Pancreas (tissue), 10 donors: ENCODE results near the gene SEMA7A. TPM values are rescaled to one million over a fixed set of nuclear protein-coding genes. Genes with fewer than 3 reads are reported as not detected.

Experiments used
- ATAC-seq, 4 donors: fragments of 200-7000 bp; cut with Tn5 transposase; one replicate each; pipeline versions ENCODE4 v1.8.0 to v1.9.1; 2020; ENCODE audit warnings: mild to moderate bottlenecking in 4 of 4, moderate library complexity in 4 of 4
- DNase-seq, 6 donors: peaks; one replicate each; pipeline ENCODE4 v3.0.0-alpha.2; 2020
- FAIRE-seq: peaks from 2 replicates; lab custom pipeline; 2012; peaks lifted over from hg19 to GRCh38; lab: Jason Lieb, UNC
- H3K27ac ChIP-seq, 4 donors: fragments of 200-600 bp; sonication (generic); 1 replicate in 3 of 4; 2 replicates in 1 of 4; pipeline versions ENCODE4 v1.5.0 to v1.8.0; 2020
- H3K27me3 ChIP-seq, 4 donors: fragments of 200-600 bp; one replicate each; pipeline ENCODE4 v1.8.0; 2021
- H3K36me3 ChIP-seq, 3 donors: fragments of 200-600 bp; sonication (generic) in 1 of 3; one replicate each; pipeline versions ENCODE4 v1.5.0 to v1.8.0; 2020 to 2021
- H3K4me1 ChIP-seq, 3 donors: fragments of 200-600 bp; one replicate each; pipeline ENCODE4 v1.8.0; 2021
- H3K4me3 ChIP-seq, 4 donors: fragments of 200-600 bp; sonication (generic) in 2 of 4; one replicate each; pipeline versions ENCODE4 v1.5.0 to v1.8.0; 2020 to 2021
- H3K9me3 ChIP-seq, 4 donors: fragments of 200-600 bp; one replicate each; pipeline ENCODE4 v1.8.0; 2021
- CTCF ChIP-seq, 4 donors: fragments of 200-600 bp; sonication (generic) in 3 of 4; IDR thresholded peaks; one replicate each; pipeline versions ENCODE4 v1.5.0 to v1.8.0; 2021; ENCODE audit warnings: antibody characterized with exemption in 4 of 4
- WGBS, 2 donors: extraction: QIAGEN DNeasy Blood & Tissue Kit; methylation state at CpG; one replicate each; pipeline ENCODE4 v1.1.7; 2013; 5-methylcytosine and 5-hydroxymethylcytosine counted together
- intact Hi-C, 3 donors: fragments of 100-400 bp; cut with DNase I; formaldehyde crosslinking; loops; one replicate each; pipeline versions ENCODE4 v1.11.1 to v1.14.2; 2022
- polyA plus RNA-seq, 2 donors: library from polyadenylated mRNA; stranded (reverse); fragments of 200-250 nt; gene quantifications; one replicate each; pipeline ENCODE4 v1.2.3, GENCODE V29; 2013
- total RNA-seq, 6 donors: library from RNA; stranded (reverse); fragmentation: NEBNext Ultra II Directional in 4 of 6; extraction: Animal tissue kit (Norgen Biotek cat#: 25700) in 4 of 6; gene quantifications; one replicate each; pipeline versions ENCODE4 v1.2.1 to v1.2.4, GENCODE V29; 2021 to 2023
- donor health status: healthy with polysubstance abuse.
- donor health status: DM: no; HTN: no; CAD: no; lungs with moderate emphysema.
- donor health status: DM: no; HTN: no; CAD: no.
- donor health status: control.
- donor health status: control.
- donor health status: Bipolar disorder and iron deficiency.
- donor health status: DM: yes; HTN: yes; CAD: no.
- donor health status: DM: no; HTN: no; CAD: no.
- donor health status: DM: no; HTN: no; CAD: no.
- donor health status: DM: yes; HTN: yes; CAD: no.

Gene SEMA7A
- total and polyA plus RNA-seq, 8 donors, result 0.37 to 5.6 (median 0.76) TPM

DNA sequence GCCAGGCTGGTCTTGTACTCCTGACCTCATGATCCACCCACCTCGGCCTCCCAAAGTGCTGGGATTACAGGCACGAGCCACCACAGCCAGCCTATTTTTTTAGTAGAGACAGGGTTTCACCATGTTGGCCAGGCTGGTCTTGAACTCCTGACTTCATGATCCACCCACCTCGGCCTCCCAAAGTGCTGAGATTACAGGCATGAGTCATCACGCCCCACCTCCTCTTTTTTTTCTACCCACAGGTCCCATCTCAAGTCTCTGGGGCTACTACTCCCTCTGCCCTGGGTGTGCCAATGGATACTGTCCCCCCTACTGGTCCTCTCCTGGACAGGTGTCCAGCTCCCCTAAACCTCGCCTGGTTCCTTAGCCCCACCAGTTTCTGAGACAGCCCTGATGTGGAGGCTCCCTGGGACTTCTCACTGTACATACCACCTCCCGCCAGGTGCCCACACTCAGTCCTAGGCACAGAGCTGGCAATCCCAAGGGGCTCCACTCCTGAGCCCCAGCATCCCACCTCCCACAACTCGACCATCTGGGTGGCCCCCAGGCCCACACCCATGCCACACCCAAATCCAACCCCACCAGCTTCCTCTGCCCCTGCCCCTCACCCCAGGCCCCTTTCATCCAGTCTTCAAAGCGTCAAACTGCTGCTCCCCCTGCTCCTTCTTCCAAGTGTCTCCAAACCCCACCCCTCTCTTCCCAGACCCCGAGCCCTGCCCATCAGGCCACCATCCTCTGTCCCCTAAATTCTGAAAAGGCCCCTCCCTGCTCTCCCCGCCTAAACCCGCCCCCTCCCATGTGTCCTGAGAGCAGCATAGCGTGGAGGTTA, 53.2 kb downstream of the SEMA7A start:
- H3K4me1 ChIP-seq, result no peaks in the 10 kb centered on the region
- H3K4me3 ChIP-seq, result no peak overlapping the region
- no peaks in the 10 kb centered on the region for H3K27me3 ChIP-seq
- intact Hi-C loops, result loop anchor here in 2 of 3 donors (5.0 to 10.0 kb wide), 3 partner anchors 57 to 374 kb away; no protein-coding TSS in a partner anchor
- no peak overlapping the region for H3K27ac ChIP-seq
- 54 to 55% methylated on average over 12 of the region's 12 CpGs for WGBS, 2 donors
- H3K9me3 ChIP-seq, result no peaks in the 10 kb centered on the region
- no peak for TF ChIP-seq CTCF (IDR thresholded peaks at IDR 0.05)
- FAIRE-seq (no peak), ATAC-seq (no peak), DNase-seq (no peak)
- H3K36me3 ChIP-seq, result no peaks in the 10 kb centered on the region

DNA sequence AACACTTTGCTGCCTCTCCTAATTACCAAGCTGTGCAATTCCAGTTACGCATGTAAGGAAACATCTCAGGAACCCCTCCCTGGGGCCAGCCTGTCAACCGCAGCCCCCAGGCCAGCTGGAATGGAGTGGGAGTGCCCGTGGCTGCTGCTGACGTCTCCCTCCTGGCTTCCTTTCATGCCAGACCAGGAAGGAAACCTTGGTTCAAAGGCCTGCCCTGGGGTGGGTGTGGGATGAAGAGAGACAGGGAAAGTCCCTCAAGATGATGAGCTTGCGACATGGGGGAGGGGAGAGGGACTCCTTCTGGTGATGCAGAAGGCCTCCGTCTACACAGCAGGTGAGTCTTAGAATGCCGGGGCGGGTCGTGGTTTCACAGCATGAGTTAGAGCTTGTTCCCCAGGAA, 54.9 kb downstream of the SEMA7A start:
- intact Hi-C loops, result loop anchor here in 1 of 3 donors (10.0 kb wide), 1 partner anchor 236 kb away; the partner anchor contains the start of gene CLK3
- peaks cover 0 to 8% (median 0%) of the 10 kb centered on the region in 3 donors for H3K4me1 ChIP-seq
- no peak overlapping the region for H3K4me3 ChIP-seq
- ATAC-seq (no peak), FAIRE-seq (no peak), DNase-seq (no peak)
- 52 to 65% methylated on average over 9 of the region's 9 CpGs for WGBS, 2 donors
- H3K9me3 ChIP-seq, result no peaks in the 10 kb centered on the region
- H3K27me3 ChIP-seq, result no peaks in the 10 kb centered on the region
- no peak for TF ChIP-seq CTCF (IDR thresholded peaks at IDR 0.05)
- no peak overlapping the region for H3K27ac ChIP-seq
- no peaks in the 10 kb centered on the region for H3K36me3 ChIP-seq

DNA sequence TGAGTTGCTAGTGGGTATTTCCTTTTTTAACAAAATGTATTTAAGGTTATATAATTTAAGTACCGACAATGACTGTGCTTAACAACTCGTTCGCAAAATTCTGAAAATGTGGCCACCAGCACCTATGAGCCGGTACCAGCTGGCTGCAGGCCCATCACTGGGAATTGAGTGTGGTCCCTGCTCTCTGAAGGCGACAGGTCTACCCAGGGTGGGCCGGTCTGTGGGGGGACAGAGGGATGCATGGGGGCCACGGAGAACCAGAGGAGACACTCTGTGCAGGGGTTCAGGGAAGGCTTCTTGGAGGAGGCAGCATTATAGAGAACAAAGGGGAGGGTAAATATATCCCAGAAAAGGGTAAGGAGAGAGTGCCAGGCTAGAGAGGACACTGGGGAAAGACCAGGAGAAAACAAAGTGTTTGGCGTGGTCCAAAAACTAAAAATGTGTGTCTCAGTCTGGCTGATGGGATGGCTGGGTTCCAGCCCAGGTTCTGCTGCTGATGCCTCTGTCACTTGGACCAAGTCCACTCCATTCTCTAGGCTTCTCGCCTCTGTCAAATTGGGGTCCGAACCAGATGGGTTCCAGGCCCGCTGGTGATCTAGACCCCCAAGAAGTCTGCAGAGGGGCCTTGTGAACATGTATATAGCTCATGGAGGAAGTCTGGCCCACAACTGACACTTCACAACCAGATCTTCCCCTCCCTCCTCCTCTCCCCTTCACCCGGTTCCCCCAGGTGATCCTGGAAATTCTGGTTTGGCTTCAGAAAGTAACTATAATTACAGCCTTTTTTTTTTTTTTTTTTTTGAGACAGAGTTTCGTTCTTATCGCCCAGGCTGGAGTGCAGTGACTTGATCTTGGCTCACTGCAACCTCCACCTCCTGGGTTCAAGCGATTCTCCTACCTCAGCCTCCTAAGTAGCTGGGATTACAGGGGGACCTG, 55.7 kb downstream of the SEMA7A start:
- H3K4me3 ChIP-seq, result no peak overlapping the region
- FAIRE-seq, result no peak
- no peak for DNase-seq
- intact Hi-C loops, result loop anchor here in 1 of 3 donors (10.0 kb wide), 1 partner anchor 237 kb away; the partner anchor contains the start of gene CLK3
- H3K36me3 ChIP-seq, result no peaks in the 10 kb centered on the region
- no peaks in the 10 kb centered on the region for H3K27me3 ChIP-seq
- H3K9me3 ChIP-seq, result no peaks in the 10 kb centered on the region
- 70 to 76% methylated on average over 15 of the region's 15 CpGs for WGBS, 2 donors
- no peak overlapping the region for H3K27ac ChIP-seq
- H3K4me1 ChIP-seq, result peaks cover 0 to 8% (median 0%) of the 10 kb centered on the region in 3 donors
- no peak for ATAC-seq
- no peak for TF ChIP-seq CTCF (IDR thresholded peaks at IDR 0.05)

DNA sequence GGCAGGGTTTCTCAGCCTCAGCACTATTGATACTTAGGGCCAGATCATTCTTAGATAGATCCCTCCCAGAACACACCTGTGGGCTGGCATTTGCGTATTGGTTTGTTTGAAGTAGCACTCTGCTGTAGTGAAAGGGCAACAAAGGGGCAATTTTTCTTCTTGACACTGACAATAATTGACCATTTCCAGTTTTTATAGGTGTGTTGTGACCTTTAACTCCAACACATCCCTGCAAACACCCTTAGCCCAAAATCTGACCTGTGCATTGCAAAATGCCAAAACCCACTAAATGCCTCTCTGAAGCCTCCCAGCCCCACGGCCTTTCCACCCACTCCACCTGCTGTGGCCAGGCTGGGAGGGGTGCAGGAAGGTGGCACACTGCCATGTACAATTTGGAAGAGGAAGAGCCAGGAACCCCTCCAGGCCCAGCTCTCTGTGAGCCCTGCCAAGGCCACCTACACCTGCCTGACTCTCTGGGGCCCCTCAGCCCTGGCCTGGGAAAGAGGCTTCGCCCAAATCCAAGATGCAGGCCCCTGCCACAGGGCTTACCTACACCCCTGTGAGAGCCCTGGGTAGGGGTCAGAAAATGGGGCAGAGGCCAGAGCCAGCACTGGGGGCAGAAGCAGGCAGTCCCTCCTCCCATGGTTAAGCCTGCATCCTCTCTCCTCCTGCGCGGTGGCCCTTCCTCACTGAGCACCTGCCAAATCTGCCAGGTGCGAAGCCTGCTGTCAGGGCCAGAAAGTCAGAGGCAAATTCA, 56.8 kb downstream of the SEMA7A start:
- TF ChIP-seq CTCF (IDR thresholded peaks at IDR 0.05), result no peak
- H3K36me3 ChIP-seq, result no peaks in the 10 kb centered on the region
- DNase-seq (peak in 1 of 6 donors; percentile 38), FAIRE-seq (no peak), ATAC-seq (no peak)
- no peak overlapping the region for H3K27ac ChIP-seq
- no peaks in the 10 kb centered on the region for H3K27me3 ChIP-seq
- no peak overlapping the region for H3K4me3 ChIP-seq
- peaks cover 0 to 8% (median 0%) of the 10 kb centered on the region in 3 donors for H3K4me1 ChIP-seq
- H3K9me3 ChIP-seq, result no peaks in the 10 kb centered on the region
- intact Hi-C loops, result loop anchor here in 1 of 3 donors (10.0 kb wide), 1 partner anchor 238 kb away; the partner anchor contains the start of gene CLK3
- WGBS, 2 donors, result 77 to 80% methylated on average over 6 of the region's 6 CpGs
